ENCODE data around the gene DLG2. TPM values are rescaled to one million over a fixed set of nuclear protein-coding genes. Genes with fewer than 3 reads are reported as not detected.

Gene DLG2
- total RNA-seq, 2 experiments from 2014 or later, result 6.9 to 8.2 TPM

DNA sequence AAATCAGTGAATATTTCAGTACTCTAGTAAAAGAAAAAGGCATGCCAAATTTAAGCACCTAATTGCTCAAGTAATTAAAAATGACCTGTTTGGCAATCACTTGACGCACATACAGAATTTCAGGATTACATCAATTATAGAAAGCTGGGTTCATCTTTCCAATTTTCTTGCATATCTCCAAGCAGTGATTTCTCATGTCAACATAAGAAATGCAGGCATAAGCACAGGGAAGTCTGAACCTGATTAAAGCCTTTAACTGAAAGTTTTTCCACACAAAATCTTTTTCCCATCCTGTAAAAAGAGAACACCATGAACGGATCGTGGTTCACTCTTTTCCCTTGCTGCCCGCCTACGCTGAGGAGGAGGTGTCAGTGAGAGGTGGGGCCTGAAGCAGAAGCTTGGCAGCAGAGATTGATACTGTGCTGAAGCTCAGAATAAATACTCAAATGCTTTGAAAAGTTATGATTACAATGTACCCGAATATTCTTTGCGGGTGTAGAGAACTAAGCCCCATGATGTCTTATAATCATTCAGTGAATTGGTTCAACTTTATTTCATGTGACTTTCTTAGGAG is 1636.9 kb downstream of the DLG2 start:
- no peak overlapping the region for H3K4me3 ChIP-seq (ENCODE audit: low read depth, low read length, poor library complexity, severe bottlenecking)
- H3K79me2 ChIP-seq (ENCODE audit: insufficient read depth, low read depth, low read length), result no peaks in the 10 kb centered on the region
- BruUV-seq (replicated peaks), result no TSS peak
- no peaks in the 10 kb centered on the region for H3K36me3 ChIP-seq (ENCODE audit: insufficient read depth, low read length)
- H3K9me3 ChIP-seq (ENCODE audit: low read length), result no peaks in the 10 kb centered on the region
- no peak overlapping the region for H3K4me2 ChIP-seq (ENCODE audit: low read length)
- H3K4me1 ChIP-seq (ENCODE audit: insufficient read depth, low read length, poor library complexity, severe bottlenecking), result no peaks in the 10 kb centered on the region
- H3K9me2 ChIP-seq (ENCODE audit: insufficient read depth, low read length), result no peaks in the 10 kb centered on the region
- no peaks in the 10 kb centered on the region for H4K20me1 ChIP-seq (ENCODE audit: insufficient read depth, low read length)
- TF ChIP-seq, protein P1, sequence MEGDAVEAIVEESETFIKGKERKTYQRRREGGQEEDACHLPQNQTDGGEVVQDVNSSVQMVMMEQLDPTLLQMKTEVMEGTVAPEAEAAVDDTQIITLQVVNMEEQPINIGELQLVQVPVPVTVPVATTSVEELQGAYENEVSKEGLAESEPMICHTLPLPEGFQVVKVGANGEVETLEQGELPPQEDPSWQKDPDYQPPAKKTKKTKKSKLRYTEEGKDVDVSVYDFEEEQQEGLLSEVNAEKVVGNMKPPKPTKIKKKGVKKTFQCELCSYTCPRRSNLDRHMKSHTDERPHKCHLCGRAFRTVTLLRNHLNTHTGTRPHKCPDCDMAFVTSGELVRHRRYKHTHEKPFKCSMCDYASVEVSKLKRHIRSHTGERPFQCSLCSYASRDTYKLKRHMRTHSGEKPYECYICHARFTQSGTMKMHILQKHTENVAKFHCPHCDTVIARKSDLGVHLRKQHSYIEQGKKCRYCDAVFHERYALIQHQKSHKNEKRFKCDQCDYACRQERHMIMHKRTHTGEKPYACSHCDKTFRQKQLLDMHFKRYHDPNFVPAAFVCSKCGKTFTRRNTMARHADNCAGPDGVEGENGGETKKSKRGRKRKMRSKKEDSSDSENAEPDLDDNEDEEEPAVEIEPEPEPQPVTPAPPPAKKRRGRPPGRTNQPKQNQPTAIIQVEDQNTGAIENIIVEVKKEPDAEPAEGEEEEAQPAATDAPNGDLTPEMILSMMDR (conservative IDR thresholded peaks at IDR 0.05; ENCODE audit: low read length), result no peak
- TF ChIP-seq EZH2phosphoT487 (IDR thresholded peaks at IDR 0.05; ENCODE audit: borderline replicate concordance, low read depth, low read length), result no peak
- intact Hi-C loops (cut with micrococcal nuclease; ENCODE audit: unreplicated experiment), result no loop called here
- ChIA-PET CTCF (ENCODE audit: unreplicated experiment) (no interaction called here), POLR2A (no interaction called here)
- no peak for DNase-seq (ENCODE audit: low spot score)
- no peak overlapping the region for H2AFZ ChIP-seq (ENCODE audit: low read length)
- H3K27ac ChIP-seq (ENCODE audit: low read depth, low read length, poor library complexity, severe bottlenecking), result no peak overlapping the region

DNA sequence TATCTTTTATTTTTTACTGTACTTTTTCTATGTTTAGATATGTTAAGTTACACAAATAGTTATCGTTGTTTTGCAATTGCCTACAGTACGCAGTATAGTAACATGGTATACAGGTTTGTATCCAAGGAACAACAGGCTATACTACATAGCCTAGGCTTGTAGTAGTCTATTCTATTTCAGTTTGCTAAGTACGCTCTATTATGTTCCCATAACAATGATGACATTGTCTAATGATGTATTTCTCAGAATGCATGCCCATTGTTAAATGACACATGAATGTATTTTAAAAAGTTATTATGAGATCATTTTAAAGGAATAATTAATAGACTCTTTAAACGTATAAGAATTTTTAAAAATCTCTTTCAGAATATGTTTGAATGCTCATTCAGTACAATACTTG is 1644.3 kb downstream of the DLG2 start:
- no TSS peak for BruUV-seq (replicated peaks)
- H3K27ac ChIP-seq (ENCODE audit: low read depth, low read length, poor library complexity, severe bottlenecking), result no peak overlapping the region
- DNase-seq (ENCODE audit: low spot score), result no peak
- intact Hi-C loops (cut with micrococcal nuclease; ENCODE audit: unreplicated experiment), result no loop called here
- no peaks in the 10 kb centered on the region for H4K20me1 ChIP-seq (ENCODE audit: insufficient read depth, low read length)
- POLR2A ChIA-PET, result interaction anchor here (0.6 to 1.6 kb wide), 9 partner anchors 13 to 1910 kb away, joined by 3 to 5 read pairs (median 3); no protein-coding TSS in a partner anchor
- no peak overlapping the region for H3K4me3 ChIP-seq (ENCODE audit: low read depth, low read length, poor library complexity, severe bottlenecking)
- no peaks in the 10 kb centered on the region for H3K36me3 ChIP-seq (ENCODE audit: insufficient read depth, low read length)
- no peak overlapping the region for H2AFZ ChIP-seq (ENCODE audit: low read length)
- CTCF ChIA-PET (ENCODE audit: unreplicated experiment), result no interaction called here
- no peaks in the 10 kb centered on the region for H3K9me2 ChIP-seq (ENCODE audit: insufficient read depth, low read length)
- no peak overlapping the region for H3K4me2 ChIP-seq (ENCODE audit: low read length)
- no peaks in the 10 kb centered on the region for H3K79me2 ChIP-seq (ENCODE audit: insufficient read depth, low read depth, low read length)
- no peaks in the 10 kb centered on the region for H3K4me1 ChIP-seq (ENCODE audit: insufficient read depth, low read length, poor library complexity, severe bottlenecking)
- TF ChIP-seq, protein P1 (conservative IDR thresholded peaks at IDR 0.05; ENCODE audit: low read length), result no peak
- no peak for TF ChIP-seq EZH2phosphoT487 (IDR thresholded peaks at IDR 0.05; ENCODE audit: borderline replicate concordance, low read depth, low read length)
- no peaks in the 10 kb centered on the region for H3K9me3 ChIP-seq (ENCODE audit: low read length)

DNA sequence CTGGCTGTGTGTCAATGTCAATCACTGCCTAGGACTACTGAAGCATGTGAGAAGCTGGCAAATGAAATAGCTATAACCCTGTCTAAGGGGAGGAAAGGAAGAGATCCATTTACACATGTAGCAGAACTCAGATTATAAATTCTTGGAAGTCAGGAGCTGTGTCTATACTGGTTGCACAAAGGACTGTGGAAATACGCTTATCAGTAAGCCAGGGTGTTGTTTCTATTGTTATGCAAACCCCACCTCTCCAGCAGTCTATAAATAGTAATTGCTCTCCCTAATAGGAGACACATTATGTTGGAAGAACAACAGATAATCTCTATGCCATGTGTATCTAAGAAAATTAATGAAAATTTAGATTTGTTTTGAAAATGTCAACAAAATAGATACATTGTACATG is 1647.6 kb downstream of the DLG2 start:
- Histone ChIP-seq H4K20me1 (ENCODE audit: insufficient read depth, low read length) (no peaks in the 10 kb centered on the region), H3K36me3 (ENCODE audit: insufficient read depth, low read length) (no peaks in the 10 kb centered on the region), H3K9me3 (ENCODE audit: low read length) (no peaks in the 10 kb centered on the region), H3K4me2 (ENCODE audit: low read length) (no peak overlapping the region), H3K9me2 (ENCODE audit: insufficient read depth, low read length) (no peaks in the 10 kb centered on the region), H3K4me1 (ENCODE audit: insufficient read depth, low read length, poor library complexity, severe bottlenecking) (no peaks in the 10 kb centered on the region), H3K27ac (ENCODE audit: low read depth, low read length, poor library complexity, severe bottlenecking) (no peak overlapping the region), H2AFZ (ENCODE audit: low read length) (no peak overlapping the region), H3K79me2 (ENCODE audit: insufficient read depth, low read depth, low read length) (no peaks in the 10 kb centered on the region), H3K4me3 (ENCODE audit: low read depth, low read length, poor library complexity, severe bottlenecking) (no peak overlapping the region)
- no TSS peak for BruUV-seq (replicated peaks)
- POLR2A ChIA-PET, result no interaction called here
- TF ChIP-seq, protein P1 (conservative IDR thresholded peaks at IDR 0.05; ENCODE audit: low read length), result no peak
- no peak for TF ChIP-seq EZH2phosphoT487 (IDR thresholded peaks at IDR 0.05; ENCODE audit: borderline replicate concordance, low read depth, low read length)
- intact Hi-C loops (cut with micrococcal nuclease; ENCODE audit: unreplicated experiment), result no loop called here
- CTCF ChIA-PET (ENCODE audit: unreplicated experiment), result no interaction called here
- DNase-seq (ENCODE audit: low spot score), result no peak
